Chondrocyte (in vitro differentiated cells): ENCODE results near the gene TMEM129. TPM values are rescaled to one million over a fixed set of nuclear protein-coding genes. Genes with fewer than 3 reads are reported as not detected.
A peak's percentile ranks its signal among the peaks of the same experiment; 100 is the strongest.

Experiments used
- DNase-seq: peaks from one replicate; pipeline ENCODE4 v3.0.0; 2021; ENCODE audit warnings: mixed read lengths, low spot score
- H3K27ac Mint-ChIP-seq: one replicate; pipeline ENCODE4 v1.8.0; 2021; ENCODE audit warnings: mild to moderate bottlenecking, moderate library complexity, mixed read lengths; ENCODE audit not compliant: unreplicated experiment
- H3K27me3 Mint-ChIP-seq: 2 replicates; pipeline ENCODE4 v1.8.0; 2021; ENCODE audit warnings: low read depth, mixed read lengths
- H3K36me3 Mint-ChIP-seq: 2 replicates; pipeline ENCODE4 v1.8.0; 2021; ENCODE audit warnings: low read depth, mixed read lengths
- H3K4me1 Mint-ChIP-seq: 2 replicates; pipeline ENCODE4 v1.8.0; 2021; ENCODE audit warnings: low read depth, mild to moderate bottlenecking, mixed read lengths
- H3K4me3 Mint-ChIP-seq: one replicate; pipeline ENCODE4 v1.8.0; 2021; ENCODE audit warnings: mild to moderate bottlenecking, moderate library complexity, mixed read lengths; ENCODE audit not compliant: unreplicated experiment
- H3K9me3 Mint-ChIP-seq: 2 replicates; pipeline ENCODE4 v1.8.0; 2021; ENCODE audit warnings: low read depth, mixed read lengths
- CTCF ChIP-seq: fragments of 200-600 bp; sonication (generic); IDR thresholded peaks from 2 replicates; pipeline ENCODE4 v1.5.0; 2021; ENCODE audit warnings: antibody characterized with exemption, mild to moderate bottlenecking, moderate library complexity
- total RNA-seq: library from RNA; stranded (reverse); gene quantifications from 3 replicates; pipeline ENCODE4 v1.2.1, GENCODE V29; 2021

Gene TMEM129
- total RNA-seq, 1 donor from 2014 or later, result 43.0 TPM

GRCh38 chr4:1743551-1743950 lies 22.4 kb upstream of the TMEM129 start:
- peak overlapping the region; percentile 5 for H3K27ac Mint-ChIP-seq
- TF ChIP-seq CTCF, result no peak
- no peak overlapping the region for H3K4me3 Mint-ChIP-seq
- H3K36me3 Mint-ChIP-seq, result peaks cover 10% of the 10 kb centered on the region
- H3K4me1 Mint-ChIP-seq, result no peaks in the 10 kb centered on the region
- no peaks in the 10 kb centered on the region for H3K27me3 Mint-ChIP-seq
- no peaks in the 10 kb centered on the region for H3K9me3 Mint-ChIP-seq
- DNase-seq, result no peak

GRCh38 chr4:1741208-1741607 lies 20.1 kb upstream of the TMEM129 start:
- no peaks in the 10 kb centered on the region for H3K27me3 Mint-ChIP-seq
- DNase-seq, result no peak
- no peak overlapping the region for H3K27ac Mint-ChIP-seq
- H3K9me3 Mint-ChIP-seq, result no peaks in the 10 kb centered on the region
- no peak overlapping the region for H3K4me3 Mint-ChIP-seq
- H3K36me3 Mint-ChIP-seq, result peaks cover 19% of the 10 kb centered on the region
- no peaks in the 10 kb centered on the region for H3K4me1 Mint-ChIP-seq
- no peak for TF ChIP-seq CTCF

GRCh38 chr4:1740021-1740545 lies 19.0 kb upstream of the TMEM129 start:
- no peaks in the 10 kb centered on the region for H3K4me1 Mint-ChIP-seq
- no peak for TF ChIP-seq CTCF
- H3K9me3 Mint-ChIP-seq, result no peaks in the 10 kb centered on the region
- no peak overlapping the region for H3K27ac Mint-ChIP-seq
- peaks cover 19% of the 10 kb centered on the region for H3K36me3 Mint-ChIP-seq
- no peaks in the 10 kb centered on the region for H3K27me3 Mint-ChIP-seq
- no peak overlapping the region for H3K4me3 Mint-ChIP-seq
- no peak for DNase-seq

- Mint-ChIP-seq H3K4me1 (no peaks in the 10 kb centered on the region), H3K4me3 (no peak overlapping the region), H3K9me3 (no peaks in the 10 kb centered on the region), H3K36me3 (peaks cover 19% of the 10 kb centered on the region), H3K27ac (no peak overlapping the region), H3K27me3 (no peaks in the 10 kb centered on the region)
- TF ChIP-seq CTCF, result no peak
- no peak for DNase-seq
These were observed 18.2 kb upstream of the TMEM129 start for GRCh38 chr4:1739358-1739757.

GRCh38 chr4:1738410-1738809 lies 17.3 kb upstream of the TMEM129 start:
- H3K36me3 Mint-ChIP-seq, result peaks cover 19% of the 10 kb centered on the region
- no peak for TF ChIP-seq CTCF
- H3K27ac Mint-ChIP-seq, result no peak overlapping the region
- no peak for DNase-seq
- no peaks in the 10 kb centered on the region for H3K4me1 Mint-ChIP-seq
- no peaks in the 10 kb centered on the region for H3K9me3 Mint-ChIP-seq
- H3K27me3 Mint-ChIP-seq, result no peaks in the 10 kb centered on the region
- H3K4me3 Mint-ChIP-seq, result no peak overlapping the region
